ENCODE measurements around the gene PPFIA3. TPM values are rescaled to one million over a fixed set of nuclear protein-coding genes. Genes with fewer than 3 reads are reported as not detected.
A peak's percentile ranks its signal among the peaks of the same experiment; 100 is the strongest.

PPFIA3 gene
- total and polyA plus RNA-seq, 2 donors from 2014 or later: 7.1 to 20.0 TPM

GRCh38 chr19:49110567-49110966 is 8.8 kb upstream of the PPFIA3 start:
- no peak overlapping the region for H3K9ac ChIP-seq (ENCODE audit: low read length in 3 of 3)
- no peak for FAIRE-seq
- intact Hi-C loops (cut with DNase I): no loop called here

GRCh38 chr19:49111218-49111998 is 7.9 kb upstream of the PPFIA3 start:
- intact Hi-C loops (cut with DNase I): no loop called here
- TF ChIP-seq, protein P1, sequence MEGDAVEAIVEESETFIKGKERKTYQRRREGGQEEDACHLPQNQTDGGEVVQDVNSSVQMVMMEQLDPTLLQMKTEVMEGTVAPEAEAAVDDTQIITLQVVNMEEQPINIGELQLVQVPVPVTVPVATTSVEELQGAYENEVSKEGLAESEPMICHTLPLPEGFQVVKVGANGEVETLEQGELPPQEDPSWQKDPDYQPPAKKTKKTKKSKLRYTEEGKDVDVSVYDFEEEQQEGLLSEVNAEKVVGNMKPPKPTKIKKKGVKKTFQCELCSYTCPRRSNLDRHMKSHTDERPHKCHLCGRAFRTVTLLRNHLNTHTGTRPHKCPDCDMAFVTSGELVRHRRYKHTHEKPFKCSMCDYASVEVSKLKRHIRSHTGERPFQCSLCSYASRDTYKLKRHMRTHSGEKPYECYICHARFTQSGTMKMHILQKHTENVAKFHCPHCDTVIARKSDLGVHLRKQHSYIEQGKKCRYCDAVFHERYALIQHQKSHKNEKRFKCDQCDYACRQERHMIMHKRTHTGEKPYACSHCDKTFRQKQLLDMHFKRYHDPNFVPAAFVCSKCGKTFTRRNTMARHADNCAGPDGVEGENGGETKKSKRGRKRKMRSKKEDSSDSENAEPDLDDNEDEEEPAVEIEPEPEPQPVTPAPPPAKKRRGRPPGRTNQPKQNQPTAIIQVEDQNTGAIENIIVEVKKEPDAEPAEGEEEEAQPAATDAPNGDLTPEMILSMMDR (IDR thresholded peaks at IDR 0.05; ENCODE audit: borderline replicate concordance, extremely low read depth, insufficient read depth): no peak
- H3K9me3 ChIP-seq (ENCODE audit: control insufficient read depth in 2 of 3, insufficient read depth in 1 of 3, low read length in 3 of 3): no peaks in the 10 kb centered on the region
- H3K4me3 ChIP-seq (ENCODE audit: low read length in 3 of 3): no peak overlapping the region
- peaks cover 0 to 13% (median 12%) of the 10 kb centered on the region in 3 donors for H3K36me3 ChIP-seq (ENCODE audit: control insufficient read depth in 2 of 3, insufficient read depth in 3 of 3, low read length in 3 of 3)
- no peak for DNase-seq
- FAIRE-seq: no peak
- H3K4me1 ChIP-seq (ENCODE audit: control insufficient read depth in 2 of 3, insufficient read depth in 2 of 3, low read depth in 1 of 3, low read length in 3 of 3): peaks cover 0 to 5% (median 3%) of the 10 kb centered on the region in 3 donors
- H3K27ac ChIP-seq (ENCODE audit: low read depth in 2 of 2, low read length in 2 of 2): no peak overlapping the region
- H3K27me3 ChIP-seq (ENCODE audit: control insufficient read depth, insufficient read depth, low read length): no peaks in the 10 kb centered on the region
- H3K9ac ChIP-seq (ENCODE audit: low read length in 3 of 3): no peak overlapping the region

More at GRCh38 chr19:49110567-49110966, 8.8 kb upstream of the PPFIA3 start:
- H3K36me3 ChIP-seq (ENCODE audit: control insufficient read depth in 2 of 3, insufficient read depth in 3 of 3, low read length in 3 of 3): peaks cover 0 to 18% (median 15%) of the 10 kb centered on the region in 3 donors
- H3K27ac ChIP-seq (ENCODE audit: low read depth in 2 of 2, low read length in 2 of 2): no peak overlapping the region
- no peak overlapping the region for H3K4me3 ChIP-seq (ENCODE audit: low read length in 3 of 3)
- no peaks in the 10 kb centered on the region for H3K9me3 ChIP-seq (ENCODE audit: control insufficient read depth in 2 of 3, insufficient read depth in 1 of 3, low read length in 3 of 3)
- no peaks in the 10 kb centered on the region for H3K27me3 ChIP-seq (ENCODE audit: control insufficient read depth, insufficient read depth, low read length)
- peaks cover 0 to 5% (median 3%) of the 10 kb centered on the region in 3 donors for H3K4me1 ChIP-seq (ENCODE audit: control insufficient read depth in 2 of 3, insufficient read depth in 2 of 3, low read depth in 1 of 3, low read length in 3 of 3)
- TF ChIP-seq, protein P1 (IDR thresholded peaks at IDR 0.05; ENCODE audit: borderline replicate concordance, extremely low read depth, insufficient read depth): no peak
- DNase-seq: no peak

GRCh38 chr19:49113762-49114629 is 5.3 kb upstream of the PPFIA3 start, which contains the start of gene LIN7B:
Gene LIN7B, plus strand, starts transcription at chr19:49114370. Its CDS starts 35 bp downstream, at chr19:49114405.
- intact Hi-C loops (cut with DNase I): no loop called here
- peak within 1 kb of the TSS; percentile 56 to 66 (median 56) for H3K4me3 ChIP-seq (ENCODE audit: low read length in 3 of 3)

More at GRCh38 chr19:49113762-49114629, 5.3 kb upstream of the PPFIA3 start, which contains the start of gene LIN7B:
- no peaks in the 10 kb centered on the region for H3K27me3 ChIP-seq (ENCODE audit: control insufficient read depth, insufficient read depth, low read length)
- peaks cover 3 to 16% (median 7%) of the 10 kb centered on the region in 3 donors for H3K4me1 ChIP-seq (ENCODE audit: control insufficient read depth in 2 of 3, insufficient read depth in 2 of 3, low read depth in 1 of 3, low read length in 3 of 3)
- no peaks in the 10 kb centered on the region for H3K9me3 ChIP-seq (ENCODE audit: control insufficient read depth in 2 of 3, insufficient read depth in 1 of 3, low read length in 3 of 3)
- peak; percentile 80 to 89 (median 85) for DNase-seq
- no peak for FAIRE-seq
- H3K36me3 ChIP-seq (ENCODE audit: control insufficient read depth in 2 of 3, insufficient read depth in 3 of 3, low read length in 3 of 3): peaks cover 0 to 2% (median 0%) of the 10 kb centered on the region in 3 donors
- peak within 1 kb of the TSS; percentile 24 to 40 (median 36) for H3K9ac ChIP-seq (ENCODE audit: low read length in 3 of 3)
- TF ChIP-seq, protein P1 (IDR thresholded peaks at IDR 0.05; ENCODE audit: borderline replicate concordance, extremely low read depth, insufficient read depth): peak; percentile 57
- no peak within 1 kb of the TSS for H3K27ac ChIP-seq (ENCODE audit: low read depth in 2 of 2, low read length in 2 of 2)

All from kidney (tissue), 14 donors.